ENCODE data around the gene MAGI3.

The MAGI3 gene
- total RNA-seq: 6.6 to 31.4 reads per million in 2 experiments

DNA sequence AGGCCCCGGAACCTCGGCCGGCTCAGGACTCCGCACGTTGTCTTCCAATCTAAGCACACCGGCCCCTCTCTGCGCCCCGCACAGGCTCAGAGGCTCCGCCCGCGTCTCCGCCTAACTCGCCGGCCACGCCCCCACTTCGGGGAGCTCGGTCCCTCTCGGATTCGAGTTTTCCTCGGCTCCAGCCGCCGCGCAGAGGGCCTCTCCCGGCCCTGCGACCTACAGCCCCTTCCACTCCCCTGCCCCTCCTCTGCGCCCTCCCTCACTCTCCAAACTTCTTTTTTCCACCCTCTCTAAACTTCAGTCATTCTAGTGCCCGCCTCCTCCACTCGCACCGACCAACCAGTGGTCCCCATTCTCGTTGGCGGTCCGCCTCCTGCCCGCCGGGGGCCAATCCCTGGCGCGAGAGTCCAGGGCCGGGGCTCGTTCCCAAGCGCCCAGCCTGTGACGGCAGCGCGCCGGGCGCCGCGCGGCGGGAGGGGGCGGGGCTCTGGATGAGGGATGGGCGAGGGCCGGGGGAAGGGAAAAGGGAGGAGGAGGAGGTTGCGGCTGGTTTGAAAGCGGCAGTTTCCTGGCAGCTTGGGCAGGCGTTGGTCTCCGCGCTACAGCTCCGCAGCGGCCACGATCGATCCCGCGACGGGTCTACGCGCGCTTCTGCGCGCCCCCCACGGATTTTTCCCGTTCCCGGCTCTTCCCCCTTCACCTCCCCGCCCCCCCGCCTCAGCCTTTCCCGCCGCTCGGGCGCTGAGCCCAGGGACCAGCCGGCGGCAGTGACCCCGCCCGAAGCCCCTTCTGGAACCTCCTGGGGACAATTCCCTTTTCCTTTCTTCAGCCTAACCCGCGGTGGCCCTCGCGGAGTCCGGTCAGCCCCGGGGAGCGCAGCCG lies at the start of gene MAGI3:
Gene MAGI3 (plus strand): TSS at position 563 of the 882 bp plus-strand sequence. CDS start 519 bp downstream, outside the sequence.
- DNase-seq (ENCODE audit: low read depth): peak; percentile 89

GRCh38 chr1:113353580-113353979 lies 36.7 kb upstream of the MAGI3 start:
- no peak for DNase-seq (ENCODE audit: low read depth)

DNA sequence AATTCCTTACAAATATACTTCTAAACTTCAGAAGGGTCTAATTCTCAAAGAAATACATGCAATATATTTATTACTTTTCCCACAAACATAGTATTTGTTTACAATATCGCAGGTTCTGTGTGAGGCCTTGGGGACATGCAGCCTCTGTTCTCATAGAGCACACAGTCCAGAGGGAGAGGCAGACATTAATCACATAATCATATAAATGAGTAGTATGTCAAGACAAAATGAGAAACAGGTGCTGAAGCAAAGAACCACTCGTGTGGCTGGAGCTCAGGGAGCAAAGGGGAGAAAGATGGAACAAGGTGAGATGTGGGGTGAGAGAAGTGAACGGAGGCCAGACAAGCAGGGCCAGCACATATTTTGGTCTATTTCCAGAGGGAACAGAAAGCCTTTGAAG lies 26.4 kb upstream of the MAGI3 start:
- no peak for DNase-seq (ENCODE audit: low read depth)

- DNase-seq (ENCODE audit: low read depth): no peak
Measured at GRCh38 chr1:113369040-113369439, 21.3 kb upstream of the MAGI3 start.

- no peak for DNase-seq (ENCODE audit: low read depth)
Measured at GRCh38 chr1:113369699-113370098, 20.6 kb upstream of the MAGI3 start.

DNA sequence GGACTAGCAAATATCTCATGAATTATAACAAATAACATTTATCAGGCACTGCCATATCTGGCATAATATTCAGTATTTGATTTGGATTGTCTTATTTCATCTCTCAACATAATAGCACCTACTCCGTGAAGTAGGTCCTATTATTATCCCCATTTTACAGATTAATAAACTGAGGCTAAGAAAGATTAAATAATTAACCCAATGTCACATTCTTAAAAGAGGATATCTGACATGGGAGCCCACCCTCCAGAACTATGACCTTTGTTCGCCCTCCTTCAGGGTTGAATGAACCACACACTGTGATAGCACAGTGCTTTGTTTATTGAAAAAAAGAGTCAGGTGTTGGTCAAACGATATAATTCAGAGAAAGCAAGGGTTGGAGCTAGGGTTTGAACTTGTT lies 19.4 kb upstream of the MAGI3 start:
- no peak for DNase-seq (ENCODE audit: low read depth)

- no peak for DNase-seq (ENCODE audit: low read depth)
Measured at GRCh38 chr1:113372546-113372945, 17.8 kb upstream of the MAGI3 start.

- no peak for DNase-seq (ENCODE audit: low read depth)
Measured at GRCh38 chr1:113373644-113374043, 16.7 kb upstream of the MAGI3 start.

- no peak for DNase-seq (ENCODE audit: low read depth)
Measured at GRCh38 chr1:113375878-113376277, 14.4 kb upstream of the MAGI3 start.

DNA sequence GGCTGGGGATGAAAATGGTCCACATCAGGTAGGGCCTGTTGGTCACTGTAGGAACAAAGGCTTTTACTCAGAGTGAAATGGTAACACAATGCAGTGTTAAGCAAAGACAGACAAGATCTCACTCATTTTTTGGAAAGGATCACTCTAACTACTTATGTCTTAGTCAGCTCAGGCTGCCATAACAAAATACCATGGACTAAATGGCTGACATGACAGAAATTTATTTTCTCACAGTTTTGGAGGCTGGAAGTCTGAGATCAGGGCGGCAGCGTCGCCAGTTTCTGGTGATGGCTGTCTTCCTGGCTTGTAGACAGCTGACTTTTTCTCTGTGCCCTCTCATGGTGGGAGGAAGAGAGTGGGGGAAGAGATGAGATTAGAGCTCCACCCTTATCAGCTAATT lies 10.2 kb upstream of the MAGI3 start:
- no peak for DNase-seq (ENCODE audit: low read depth)

DNA sequence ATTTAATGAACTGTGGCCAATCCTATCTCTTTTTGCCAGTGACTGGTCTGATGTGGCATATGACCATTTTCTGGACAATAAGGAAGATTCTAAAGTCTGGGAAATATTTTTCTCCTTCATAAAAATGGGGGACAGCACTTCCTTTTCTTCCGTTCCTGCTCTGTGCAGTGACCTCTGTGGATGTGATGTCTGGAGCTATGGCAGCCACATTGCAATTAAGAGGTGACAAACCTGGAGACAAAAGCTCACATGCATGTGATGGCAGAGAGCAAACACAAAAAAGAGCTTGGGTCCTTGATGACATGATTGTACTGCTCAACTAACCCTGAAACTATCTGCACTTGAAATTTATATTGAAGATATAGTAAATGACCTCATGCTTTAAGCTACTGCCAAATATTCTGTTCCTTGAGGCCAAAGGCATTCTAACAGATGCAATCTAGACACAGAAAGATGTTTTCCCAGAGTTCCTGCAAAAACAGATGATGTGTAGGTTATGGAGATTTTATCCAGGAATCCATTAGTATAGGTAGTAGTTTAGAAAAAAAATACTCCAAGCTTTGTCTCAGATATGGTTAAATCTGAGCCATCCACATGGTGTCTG lies 2.2 kb upstream of the MAGI3 start:
- DNase-seq (ENCODE audit: low read depth): no peak

GRCh38 chr1:113388621-113389358 lies 1.5 kb upstream of the MAGI3 start:
- DNase-seq (ENCODE audit: low read depth): no peak

DNA sequence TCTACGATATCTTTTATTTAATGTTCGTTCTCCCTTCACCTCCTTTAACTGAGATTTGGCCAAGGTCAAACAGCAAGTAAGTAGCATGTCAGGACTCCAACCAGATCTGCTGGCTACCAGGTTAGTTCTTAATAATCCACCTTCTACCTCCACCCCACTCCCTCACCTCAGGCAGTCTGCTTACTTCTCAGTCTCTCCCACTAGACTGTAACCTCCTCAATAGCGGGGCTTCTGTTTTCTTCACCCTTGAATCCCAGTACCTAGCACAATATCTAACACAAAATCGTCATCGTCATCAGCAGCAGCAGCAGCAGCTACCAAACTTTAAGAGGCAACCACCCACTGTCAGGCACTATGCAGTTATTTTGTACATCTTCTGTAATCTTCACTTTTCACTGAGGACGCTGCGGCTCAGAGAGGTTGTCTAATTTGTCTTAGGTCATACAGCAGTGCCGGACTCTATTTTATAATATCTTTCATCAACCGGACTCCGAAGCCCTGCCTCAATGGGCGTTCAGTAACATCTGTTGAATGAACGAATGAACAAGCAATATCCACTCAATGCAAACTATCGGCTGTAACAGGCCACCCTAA lies 859 bp upstream of the MAGI3 start:
- DNase-seq (ENCODE audit: low read depth): no peak

GRCh38 chr1:113390871-113391648 lies 745 bp downstream of the MAGI3 start:
- peak; percentile 35 for DNase-seq (ENCODE audit: low read depth)

GRCh38 chr1:113391649-113392271 lies 1.4 kb downstream of the MAGI3 start:
- DNase-seq (ENCODE audit: low read depth): no peak

DNA sequence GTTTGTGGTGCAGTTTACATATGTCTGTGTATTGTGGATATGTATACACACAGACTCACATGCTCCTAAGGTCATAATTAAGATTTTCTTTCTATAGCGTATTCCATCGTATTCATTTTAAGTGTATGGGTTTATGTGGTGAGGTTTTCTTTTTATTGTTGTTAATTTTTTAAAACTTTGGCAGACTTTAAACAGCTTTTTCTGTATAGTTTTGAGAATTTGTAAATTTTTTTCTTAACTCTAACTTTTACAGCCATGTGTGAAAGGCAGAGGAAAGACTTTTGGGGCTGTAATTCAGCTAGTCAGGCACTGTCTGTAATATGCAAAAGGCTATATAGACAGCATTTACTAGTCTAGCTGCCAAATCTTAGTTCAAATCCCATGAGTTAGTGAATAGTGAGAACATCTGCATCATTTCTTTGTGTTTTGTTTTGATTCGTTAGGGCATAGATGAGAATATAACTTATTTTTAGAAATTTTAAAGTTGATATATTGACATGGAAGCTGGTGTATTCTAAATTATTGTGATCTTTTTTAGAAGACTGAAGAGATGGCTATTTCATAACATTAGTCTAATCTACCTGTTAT lies 2.3 kb downstream of the MAGI3 start:
- no peak for DNase-seq (ENCODE audit: low read depth)

DNA sequence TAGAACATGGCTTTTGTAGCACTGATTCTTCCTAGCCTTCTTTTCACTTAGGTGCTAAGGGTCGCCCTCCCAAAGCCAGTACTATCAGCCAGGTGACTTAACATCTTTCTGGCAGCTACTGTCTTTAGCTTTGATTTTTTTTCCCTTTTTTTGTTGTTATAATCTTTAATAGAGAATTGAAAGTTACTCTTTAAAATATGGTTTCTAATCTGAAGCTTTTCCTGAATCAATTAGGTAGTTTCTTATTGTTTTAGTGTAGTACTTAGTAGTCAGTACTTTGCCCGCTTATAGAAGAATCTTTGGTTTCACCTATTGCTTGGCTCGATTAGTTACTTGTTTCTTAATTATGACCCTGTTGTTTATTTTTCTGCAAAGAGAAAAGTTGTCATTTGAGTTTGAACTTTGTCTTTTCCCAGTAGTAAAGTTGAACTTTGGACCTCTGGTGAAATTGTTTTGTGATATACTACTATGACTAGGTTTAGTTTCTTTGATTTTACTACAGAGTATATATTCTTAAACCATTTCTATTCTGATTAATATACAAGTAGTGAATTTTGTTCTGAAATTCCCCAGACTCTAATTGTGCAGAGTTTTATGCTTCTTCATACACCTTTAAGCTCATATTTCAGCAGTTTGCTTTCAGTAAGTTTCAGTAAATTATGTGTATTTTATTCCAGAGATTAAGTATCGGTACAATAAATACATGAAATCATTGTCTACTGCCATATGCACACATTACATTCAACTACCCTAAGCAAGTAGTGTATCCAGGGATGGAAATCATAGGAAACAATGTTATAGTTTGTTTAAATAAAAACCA lies 3.9 kb downstream of the MAGI3 start:
- DNase-seq (ENCODE audit: low read depth): no peak

- DNase-seq (ENCODE audit: low read depth): no peak
Measured at GRCh38 chr1:113394863-113395259, 4.5 kb downstream of the MAGI3 start.

DNA sequence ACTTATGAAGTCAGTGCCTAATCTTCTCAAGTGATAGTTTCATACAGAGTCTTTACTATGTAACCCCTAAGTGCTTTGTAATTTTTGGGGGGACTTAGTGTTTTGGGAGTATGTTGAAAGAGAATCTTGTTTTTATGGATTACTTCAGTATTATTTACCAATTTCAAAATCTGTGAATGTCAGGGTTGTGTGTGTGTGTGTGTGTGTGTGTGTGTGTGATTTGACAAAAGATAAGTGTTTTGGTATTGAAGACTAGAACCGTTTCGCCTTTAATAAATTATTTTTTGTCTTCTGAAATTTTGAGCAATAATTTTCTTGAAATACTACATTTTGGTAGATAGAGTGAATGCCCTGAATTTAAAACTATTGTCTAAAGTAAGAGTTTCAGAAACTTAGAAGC lies 5.8 kb downstream of the MAGI3 start:
- no peak for DNase-seq (ENCODE audit: low read depth)

DNA sequence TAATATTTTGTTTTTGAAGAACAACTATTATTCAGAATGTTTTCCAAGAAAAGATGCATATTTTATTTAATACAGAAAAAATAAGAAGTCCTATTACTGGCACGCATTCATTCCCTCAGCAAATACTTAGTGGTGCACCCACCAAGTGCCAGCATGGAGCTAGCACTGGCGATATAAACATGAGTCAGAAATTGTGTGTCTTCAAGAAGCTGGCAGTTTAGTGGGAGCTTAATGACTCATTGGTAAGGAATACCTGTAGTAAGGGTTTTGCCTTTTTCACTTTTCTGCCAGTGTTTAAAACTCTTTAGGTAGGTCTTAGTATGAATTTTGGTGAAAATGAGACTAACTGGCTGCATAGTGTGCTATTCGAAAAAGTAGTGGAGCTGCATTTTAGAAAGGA lies 6.3 kb downstream of the MAGI3 start:
- DNase-seq (ENCODE audit: low read depth): no peak

Measured in T follicular helper cell (primary cell).